Measurements from ENCODE around the gene TLR10.
"Not testable (repeated sequence)": the region's sequence is repeated elsewhere in the genome, so short reads cannot be mapped to it uniquely, and the experiment has no call there.

DNA sequence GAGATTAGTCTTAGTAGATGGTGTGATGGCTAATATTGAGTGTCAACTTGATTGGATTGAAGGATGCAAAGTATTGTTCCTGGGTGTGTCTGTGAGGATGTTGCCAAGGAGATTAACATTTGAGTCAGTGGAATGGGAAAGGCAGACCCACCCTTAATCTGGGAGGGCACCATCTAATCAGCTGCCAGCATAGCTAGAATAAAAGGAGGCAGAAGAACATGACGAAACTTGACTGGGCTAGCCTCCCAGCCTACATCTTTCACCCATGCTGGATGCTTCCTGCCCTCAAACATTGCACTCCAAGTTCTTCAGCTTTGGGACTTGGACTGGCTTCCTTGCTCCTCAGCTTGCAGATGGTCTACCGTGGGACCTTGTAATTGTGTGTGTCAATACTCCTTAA is 12.5 kb downstream of the TLR10 start:
- not testable (repeated sequence) for TF ChIP-seq EZH2 (IDR thresholded peaks at IDR 0.05; ENCODE audit: insufficient read depth, low read length)
- TF ChIP-seq, protein P1, sequence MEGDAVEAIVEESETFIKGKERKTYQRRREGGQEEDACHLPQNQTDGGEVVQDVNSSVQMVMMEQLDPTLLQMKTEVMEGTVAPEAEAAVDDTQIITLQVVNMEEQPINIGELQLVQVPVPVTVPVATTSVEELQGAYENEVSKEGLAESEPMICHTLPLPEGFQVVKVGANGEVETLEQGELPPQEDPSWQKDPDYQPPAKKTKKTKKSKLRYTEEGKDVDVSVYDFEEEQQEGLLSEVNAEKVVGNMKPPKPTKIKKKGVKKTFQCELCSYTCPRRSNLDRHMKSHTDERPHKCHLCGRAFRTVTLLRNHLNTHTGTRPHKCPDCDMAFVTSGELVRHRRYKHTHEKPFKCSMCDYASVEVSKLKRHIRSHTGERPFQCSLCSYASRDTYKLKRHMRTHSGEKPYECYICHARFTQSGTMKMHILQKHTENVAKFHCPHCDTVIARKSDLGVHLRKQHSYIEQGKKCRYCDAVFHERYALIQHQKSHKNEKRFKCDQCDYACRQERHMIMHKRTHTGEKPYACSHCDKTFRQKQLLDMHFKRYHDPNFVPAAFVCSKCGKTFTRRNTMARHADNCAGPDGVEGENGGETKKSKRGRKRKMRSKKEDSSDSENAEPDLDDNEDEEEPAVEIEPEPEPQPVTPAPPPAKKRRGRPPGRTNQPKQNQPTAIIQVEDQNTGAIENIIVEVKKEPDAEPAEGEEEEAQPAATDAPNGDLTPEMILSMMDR (IDR thresholded peaks at IDR 0.05; ENCODE audit: insufficient read depth, low read depth, low read length) = not testable (repeated sequence)

Measured in astrocyte (in vitro differentiated cells and primary cell).